ENCODE measurements around the gene AKT3. TPM values are rescaled to one million over a fixed set of nuclear protein-coding genes. Genes with fewer than 3 reads are reported as not detected.

The AKT3 gene
- total RNA-seq, 1 experiment from 2014 or later: 18.7 TPM

DNA sequence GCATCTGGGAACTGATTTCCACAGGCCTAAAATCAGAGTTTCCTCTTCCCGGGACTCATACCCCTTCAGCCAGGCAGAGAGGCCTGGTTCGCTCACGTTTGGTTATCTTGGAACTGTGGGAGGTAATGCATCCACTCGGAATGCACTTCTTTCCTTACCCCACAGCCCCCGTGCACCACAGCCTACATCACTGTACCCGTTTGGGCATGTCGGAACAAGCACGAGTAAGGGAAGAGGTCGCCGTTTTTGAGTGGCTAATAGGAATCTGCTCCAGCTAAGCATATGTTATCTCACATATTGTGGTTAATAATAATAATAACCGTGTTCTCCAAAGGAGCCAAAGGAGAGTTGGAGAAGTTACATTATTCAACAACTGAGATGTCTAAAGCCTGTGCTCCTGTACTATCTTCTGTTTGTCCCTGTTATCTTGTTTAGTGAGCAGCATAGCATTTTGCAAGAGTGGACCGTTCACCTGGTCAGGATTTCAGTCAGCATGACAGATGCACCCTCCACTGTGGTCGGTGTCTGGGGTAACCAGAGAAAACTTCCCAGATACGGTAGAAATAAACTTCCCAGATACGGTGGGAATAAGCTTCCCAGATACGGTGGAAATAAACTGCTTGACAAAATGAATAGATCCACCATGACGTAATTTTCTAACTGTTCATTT is 395.6 kb downstream of the AKT3 start:
- Histone ChIP-seq H2AFZ (ENCODE audit: low read length) (no peak overlapping the region), H3K4me3 (ENCODE audit: low read length) (no peak overlapping the region), H3K4me2 (ENCODE audit: low read length) (no peak overlapping the region), H4K20me1 (ENCODE audit: low read length) (no peaks in the 10 kb centered on the region), H3K79me2 (ENCODE audit: low read length) (no peaks in the 10 kb centered on the region), H3K4me1 (ENCODE audit: insufficient read depth, low read length) (no peaks in the 10 kb centered on the region), H3F3A (ENCODE audit: low read length, unreplicated experiment) (no peaks in the 10 kb centered on the region), H3K9ac (ENCODE audit: low read length) (no peak overlapping the region), H3K36me3 (ENCODE audit: low read depth, low read length) (no peaks in the 10 kb centered on the region), H3K27me3 (ENCODE audit: low read length) (no peaks in the 10 kb centered on the region), H3K9me3 (ENCODE audit: low read length) (no peaks in the 10 kb centered on the region), H3K27ac (ENCODE audit: low read length) (no peak overlapping the region), H3K9me2 (replicated peaks; ENCODE audit: low read length) (no peaks in the 10 kb centered on the region)
- BruUV-seq (replicated peaks): no TSS peak
- DNase-seq: no peak
- intact Hi-C loops (cut with micrococcal nuclease): no loop called here
- no peak for TF ChIP-seq EZH2phosphoT487 (IDR thresholded peaks at IDR 0.05; ENCODE audit: borderline replicate concordance, low read length)
- no peak for TF ChIP-seq EZH2 (IDR thresholded peaks at IDR 0.05; ENCODE audit: low read length, unreplicated experiment)
- TF ChIP-seq, protein P1, sequence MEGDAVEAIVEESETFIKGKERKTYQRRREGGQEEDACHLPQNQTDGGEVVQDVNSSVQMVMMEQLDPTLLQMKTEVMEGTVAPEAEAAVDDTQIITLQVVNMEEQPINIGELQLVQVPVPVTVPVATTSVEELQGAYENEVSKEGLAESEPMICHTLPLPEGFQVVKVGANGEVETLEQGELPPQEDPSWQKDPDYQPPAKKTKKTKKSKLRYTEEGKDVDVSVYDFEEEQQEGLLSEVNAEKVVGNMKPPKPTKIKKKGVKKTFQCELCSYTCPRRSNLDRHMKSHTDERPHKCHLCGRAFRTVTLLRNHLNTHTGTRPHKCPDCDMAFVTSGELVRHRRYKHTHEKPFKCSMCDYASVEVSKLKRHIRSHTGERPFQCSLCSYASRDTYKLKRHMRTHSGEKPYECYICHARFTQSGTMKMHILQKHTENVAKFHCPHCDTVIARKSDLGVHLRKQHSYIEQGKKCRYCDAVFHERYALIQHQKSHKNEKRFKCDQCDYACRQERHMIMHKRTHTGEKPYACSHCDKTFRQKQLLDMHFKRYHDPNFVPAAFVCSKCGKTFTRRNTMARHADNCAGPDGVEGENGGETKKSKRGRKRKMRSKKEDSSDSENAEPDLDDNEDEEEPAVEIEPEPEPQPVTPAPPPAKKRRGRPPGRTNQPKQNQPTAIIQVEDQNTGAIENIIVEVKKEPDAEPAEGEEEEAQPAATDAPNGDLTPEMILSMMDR (conservative IDR thresholded peaks at IDR 0.05; ENCODE audit: low read depth, low read length): no peak
- ATAC-seq: no peak
- CTCF ChIA-PET: no interaction called here
- POLR2A ChIA-PET (ENCODE audit: unreplicated experiment): no interaction called here

DNA sequence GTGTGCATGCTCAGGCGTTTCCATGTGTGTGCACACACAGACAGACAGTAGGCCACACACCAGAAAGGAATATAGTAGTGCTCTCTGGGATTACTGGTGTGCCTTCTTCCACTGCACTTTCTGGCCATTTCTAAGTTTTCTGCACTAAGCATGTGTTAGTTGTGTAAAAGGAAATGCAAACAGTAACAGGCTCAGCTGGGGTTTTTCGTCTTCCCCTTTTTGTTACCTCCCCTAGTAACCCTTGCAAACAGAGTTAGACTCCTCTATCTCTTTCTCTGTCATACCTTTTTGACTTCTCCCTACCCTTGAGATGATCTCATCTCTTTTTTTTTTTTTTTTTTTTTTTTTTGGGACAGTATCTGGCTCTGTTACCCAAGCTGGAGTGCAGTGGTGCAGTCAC is 398.0 kb downstream of the AKT3 start:
- no peaks in the 10 kb centered on the region for H3K9me2 ChIP-seq (replicated peaks; ENCODE audit: low read length)
- H4K20me1 ChIP-seq (ENCODE audit: low read length): no peaks in the 10 kb centered on the region
- DNase-seq: no peak
- H3K9me3 ChIP-seq (ENCODE audit: low read length): no peaks in the 10 kb centered on the region
- no peak for TF ChIP-seq EZH2 (IDR thresholded peaks at IDR 0.05; ENCODE audit: low read length, unreplicated experiment)
- TF ChIP-seq, protein P1 (conservative IDR thresholded peaks at IDR 0.05; ENCODE audit: low read depth, low read length): no peak
- no peak for TF ChIP-seq EZH2phosphoT487 (IDR thresholded peaks at IDR 0.05; ENCODE audit: borderline replicate concordance, low read length)
- no peaks in the 10 kb centered on the region for H3F3A ChIP-seq (ENCODE audit: low read length, unreplicated experiment)
- H3K4me2 ChIP-seq (ENCODE audit: low read length): no peak overlapping the region
- no peaks in the 10 kb centered on the region for H3K79me2 ChIP-seq (ENCODE audit: low read length)
- H3K4me1 ChIP-seq (ENCODE audit: insufficient read depth, low read length): no peaks in the 10 kb centered on the region
- ChIA-PET CTCF (no interaction called here), POLR2A (ENCODE audit: unreplicated experiment) (no interaction called here)
- H3K36me3 ChIP-seq (ENCODE audit: low read depth, low read length): no peaks in the 10 kb centered on the region
- H3K4me3 ChIP-seq (ENCODE audit: low read length): no peak overlapping the region
- no peak overlapping the region for H3K9ac ChIP-seq (ENCODE audit: low read length)
- intact Hi-C loops (cut with micrococcal nuclease): no loop called here
- ATAC-seq: no peak
- no TSS peak for BruUV-seq (replicated peaks)
- no peak overlapping the region for H3K27ac ChIP-seq (ENCODE audit: low read length)
- H3K27me3 ChIP-seq (ENCODE audit: low read length): no peaks in the 10 kb centered on the region
- no peak overlapping the region for H2AFZ ChIP-seq (ENCODE audit: low read length)

DNA sequence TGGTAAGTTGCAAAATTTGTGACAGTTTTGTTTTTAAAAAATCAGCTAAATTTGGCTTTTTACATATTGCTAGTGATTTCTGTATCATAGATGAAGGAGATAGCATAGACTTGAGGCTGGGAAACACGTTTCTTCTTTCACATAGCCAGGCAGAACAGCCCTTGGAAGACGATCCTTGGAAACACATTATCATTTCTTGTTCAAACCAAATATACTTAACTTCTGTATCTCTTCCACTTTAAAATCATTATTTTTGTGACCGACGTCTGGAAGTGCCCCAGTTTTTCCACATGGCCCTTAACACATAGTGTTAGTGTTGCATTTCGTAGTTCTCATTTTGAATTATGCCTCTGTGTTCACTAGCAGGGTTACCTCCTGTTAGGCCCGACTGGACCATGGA is 400.7 kb downstream of the AKT3 start:
- H3K79me2 ChIP-seq (ENCODE audit: low read length): no peaks in the 10 kb centered on the region
- intact Hi-C loops (cut with micrococcal nuclease): loop anchor here (5.0 kb wide), 1 partner anchor 38 kb away; no protein-coding TSS in a partner anchor
- no peak for ATAC-seq
- TF ChIP-seq EZH2 (IDR thresholded peaks at IDR 0.05; ENCODE audit: low read length, unreplicated experiment) (no peak), EZH2phosphoT487 (IDR thresholded peaks at IDR 0.05; ENCODE audit: borderline replicate concordance, low read length) (no peak)
- TF ChIP-seq, protein P1 (conservative IDR thresholded peaks at IDR 0.05; ENCODE audit: low read depth, low read length): no peak
- no TSS peak for BruUV-seq (replicated peaks)
- H3K9me2 ChIP-seq (replicated peaks; ENCODE audit: low read length): no peaks in the 10 kb centered on the region
- no peak overlapping the region for H3K4me3 ChIP-seq (ENCODE audit: low read length)
- H3F3A ChIP-seq (ENCODE audit: low read length, unreplicated experiment): no peaks in the 10 kb centered on the region
- DNase-seq: no peak
- POLR2A ChIA-PET (ENCODE audit: unreplicated experiment): no interaction called here
- H3K27me3 ChIP-seq (ENCODE audit: low read length): no peaks in the 10 kb centered on the region
- CTCF ChIA-PET: no interaction called here
- no peaks in the 10 kb centered on the region for H4K20me1 ChIP-seq (ENCODE audit: low read length)
- no peak overlapping the region for H3K27ac ChIP-seq (ENCODE audit: low read length)
- H3K9me3 ChIP-seq (ENCODE audit: low read length): no peaks in the 10 kb centered on the region
- H3K36me3 ChIP-seq (ENCODE audit: low read depth, low read length): no peaks in the 10 kb centered on the region
- no peak overlapping the region for H2AFZ ChIP-seq (ENCODE audit: low read length)
- no peaks in the 10 kb centered on the region for H3K4me1 ChIP-seq (ENCODE audit: insufficient read depth, low read length)
- H3K4me2 ChIP-seq (ENCODE audit: low read length): no peak overlapping the region
- H3K9ac ChIP-seq (ENCODE audit: low read length): no peak overlapping the region
